Neural cell (in vitro differentiated cells): ENCODE data around the gene STARD7. TPM values are rescaled to one million over a fixed set of nuclear protein-coding genes. Genes with fewer than 3 reads are reported as not detected.

Experiments used
- H2AFZ ChIP-seq: fragments of 200-600, 300-800 bp; sonication (generic), shearing (Covaris generic); 2 replicates; pipeline ENCODE4 v1.6.0; 2014; ENCODE audit warnings: low read depth, mild to moderate bottlenecking, antibody characterized with exemption, low read length, moderate library complexity
- H3F3A ChIP-seq: fragments of 200-600 bp; shearing (Covaris generic); 2 replicates; pipeline ENCODE4 v1.6.1; 2016; ENCODE audit warnings: mild to moderate bottlenecking, moderate library complexity, mixed read lengths, antibody characterized with exemption, low read length; ENCODE audit not compliant: insufficient read depth, poor library complexity, severe bottlenecking
- H3K27ac ChIP-seq: fragments of 200-600, 300-800 bp; sonication (generic), shearing (Covaris generic); 2 replicates; pipeline ENCODE4 v1.5.1; 2014; ENCODE audit warnings: mild to moderate bottlenecking, low read length, moderate library complexity
- H3K27me3 ChIP-seq: fragments of 300-800, 200-600 bp; sonication (generic), shearing (Covaris generic); 2 replicates; pipeline ENCODE4 v1.6.0; 2014; ENCODE audit warnings: mild to moderate bottlenecking, low read depth, low read length, moderate library complexity; ENCODE audit not compliant: insufficient read depth
- H3K36me3 ChIP-seq: fragments of 300-800, 200-600 bp; sonication (generic), shearing (Covaris generic); 2 replicates; pipeline ENCODE4 v1.5.1; 2014; ENCODE audit warnings: mild to moderate bottlenecking, antibody characterized with exemption, low read length, moderate library complexity; ENCODE audit not compliant: insufficient read depth
- H3K4me2 ChIP-seq: fragments of 300-800, 200-600 bp; sonication (generic), shearing (Covaris generic); 2 replicates; pipeline ENCODE4 v1.6.0; 2014; ENCODE audit warnings: mild to moderate bottlenecking, low read length
- H3K4me3 ChIP-seq: fragments of 300-800, 200-600 bp; sonication (generic), shearing (Covaris generic); 2 replicates; pipeline ENCODE4 v1.5.1; 2014; ENCODE audit warnings: mild to moderate bottlenecking, low read length, moderate library complexity
- H3K79me2 ChIP-seq: fragments of 200-600 bp; shearing (Covaris generic); replicated peaks from 2 replicates; pipeline ENCODE4 v1.6.0; 2014; ENCODE audit warnings: mild to moderate bottlenecking, low read length, moderate library complexity; ENCODE audit not compliant: insufficient read depth
- H3K9ac ChIP-seq: fragments of 300-800, 200-600 bp; sonication (generic), shearing (Covaris generic); 2 replicates; pipeline ENCODE4 v1.6.1; 2016; ENCODE audit warnings: mild to moderate bottlenecking, low read length, mixed read lengths
- H3K9me2 ChIP-seq: fragments of 200-600 bp; shearing (Covaris generic); 2 replicates; pipeline ENCODE4 v1.6.1; 2016; ENCODE audit warnings: mild to moderate bottlenecking, low read length, mixed read lengths; ENCODE audit not compliant: insufficient read depth
- H3K9me3 ChIP-seq: fragments of 200-600, 300-800 bp; sonication (generic), shearing (Covaris generic); 2 replicates; pipeline ENCODE4 v1.6.1; 2016; ENCODE audit warnings: mild to moderate bottlenecking, mixed run types, low read length, moderate library complexity, mixed read lengths
- H4K20me1 ChIP-seq: fragments of 200-600 bp; shearing (Covaris generic); 2 replicates; pipeline ENCODE4 v1.6.1; 2016; ENCODE audit warnings: mild to moderate bottlenecking, mixed run types; ENCODE audit not compliant: insufficient read depth
- EP300 ChIP-seq: fragments of 450-650 bp; conservative IDR thresholded peaks from 2 replicates; pipeline ENCODE4 v1.6.1; 2014; ENCODE audit warnings: antibody characterized with exemption, mild to moderate bottlenecking, moderate library complexity; ENCODE audit not compliant: poor library complexity, severe bottlenecking
- EZH2 ChIP-seq: fragments of 200-600, 300-800 bp; shearing (Covaris generic), sonication (generic); IDR thresholded peaks from 2 replicates; pipeline ENCODE4 v1.6.1; 2014; ENCODE audit warnings: antibody characterized with exemption, low read length, borderline replicate concordance, mild to moderate bottlenecking; ENCODE audit not compliant: insufficient read depth, poor library complexity, severe bottlenecking
- MXI1 ChIP-seq: fragments of 450-650 bp; conservative IDR thresholded peaks from 2 replicates; pipeline ENCODE4 v1.6.1; 2014; ENCODE audit warnings: antibody characterized with exemption, mild to moderate bottlenecking; ENCODE audit not compliant: poor library complexity, severe bottlenecking
- POLR2AphosphoS5 ChIP-seq: IDR thresholded peaks from 2 replicates; pipeline ENCODE4 v1.6.1; 2012
- RAD21 ChIP-seq: fragments of 450-650 bp; conservative IDR thresholded peaks from 2 replicates; pipeline ENCODE4 v1.6.1; 2014; ENCODE audit warnings: antibody characterized with exemption, mild to moderate bottlenecking, moderate library complexity
- REST ChIP-seq: IDR thresholded peaks from 2 replicates; pipeline ENCODE4 v1.6.1; 2012; ENCODE audit warnings: borderline replicate concordance
- SMC3 ChIP-seq: fragments of 450-650 bp; conservative IDR thresholded peaks from 2 replicates; pipeline ENCODE4 v1.6.1; 2014; ENCODE audit warnings: antibody characterized with exemption, mild to moderate bottlenecking, moderate library complexity; ENCODE audit not compliant: poor library complexity
- TAF1 ChIP-seq: IDR thresholded peaks from 2 replicates; pipeline ENCODE4 v1.6.1; 2012; ENCODE audit warnings: low read depth
- polyA plus RNA-seq: library from polyadenylated mRNA; depleted of rRNA; stranded (reverse); fragments of >200 nt; gene quantifications from 2 replicates; pipeline ENCODE4 v1.2.3, GENCODE V29; 2014
- TF ChIP-seq, protein P1 (sequence below): fragments of 450-650 bp; IDR thresholded peaks from 2 replicates; pipeline ENCODE4 v1.5.1; 2014; ENCODE audit warnings: antibody characterized with exemption, mild to moderate bottlenecking, moderate library complexity; ENCODE audit not compliant: poor library complexity, severe bottlenecking

The STARD7 gene
- polyA plus RNA-seq, 1 donor from 2014 or later, result 155 TPM

DNA sequence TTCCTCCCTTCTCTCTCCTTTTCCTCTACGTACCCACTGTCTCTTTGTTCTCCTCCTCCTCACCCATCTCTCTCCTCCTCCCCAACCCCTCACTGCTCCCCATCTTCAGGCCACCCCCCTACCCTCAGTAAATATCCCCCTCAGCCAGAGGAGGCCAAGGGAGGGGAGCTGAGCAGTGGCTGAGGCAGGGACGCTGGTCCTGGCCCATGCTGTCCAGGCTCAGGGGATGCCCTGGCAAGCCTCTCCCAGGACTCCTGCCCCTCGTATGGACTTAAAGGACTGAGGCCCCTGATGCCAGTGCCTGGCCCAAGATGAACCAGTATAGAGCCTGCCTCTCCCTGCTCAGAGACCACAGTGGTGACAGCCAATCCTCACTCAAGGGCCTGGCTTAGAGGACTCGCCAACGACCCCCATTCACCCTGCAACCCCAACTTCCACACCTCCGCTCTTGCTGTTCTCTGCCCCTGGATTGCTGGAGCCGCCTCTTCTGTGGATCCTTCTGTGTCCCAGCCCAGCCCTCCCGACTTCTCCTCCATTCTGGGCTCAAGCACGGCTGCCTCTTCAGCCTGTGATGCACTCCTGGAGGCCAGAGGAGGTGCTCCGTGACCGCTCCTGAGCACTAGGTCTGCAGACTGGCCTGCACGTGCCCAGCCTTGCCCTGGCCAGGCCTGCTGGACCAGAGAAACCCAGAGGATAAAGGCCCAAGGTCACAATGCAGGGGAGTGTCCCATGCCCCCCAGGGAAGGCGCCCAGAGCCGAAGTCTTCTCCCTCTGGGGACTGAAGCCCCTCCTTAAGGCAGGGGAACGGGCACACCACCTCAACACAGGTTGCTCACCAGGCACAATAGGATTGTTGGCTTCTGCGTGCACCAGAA is 53.9 kb downstream of the STARD7 start:
- H3K79me2 ChIP-seq, result no peaks in the 10 kb centered on the region
- H3F3A ChIP-seq, result no peaks in the 10 kb centered on the region
- no peaks in the 10 kb centered on the region for H3K9me3 ChIP-seq
- H4K20me1 ChIP-seq, result no peaks in the 10 kb centered on the region
- TF ChIP-seq EZH2 (no peak), TAF1 (no peak), EP300 (no peak), POLR2AphosphoS5 (no peak), RAD21 (no peak), REST (no peak), SMC3 (no peak), MXI1 (no peak)
- TF ChIP-seq, protein P1, sequence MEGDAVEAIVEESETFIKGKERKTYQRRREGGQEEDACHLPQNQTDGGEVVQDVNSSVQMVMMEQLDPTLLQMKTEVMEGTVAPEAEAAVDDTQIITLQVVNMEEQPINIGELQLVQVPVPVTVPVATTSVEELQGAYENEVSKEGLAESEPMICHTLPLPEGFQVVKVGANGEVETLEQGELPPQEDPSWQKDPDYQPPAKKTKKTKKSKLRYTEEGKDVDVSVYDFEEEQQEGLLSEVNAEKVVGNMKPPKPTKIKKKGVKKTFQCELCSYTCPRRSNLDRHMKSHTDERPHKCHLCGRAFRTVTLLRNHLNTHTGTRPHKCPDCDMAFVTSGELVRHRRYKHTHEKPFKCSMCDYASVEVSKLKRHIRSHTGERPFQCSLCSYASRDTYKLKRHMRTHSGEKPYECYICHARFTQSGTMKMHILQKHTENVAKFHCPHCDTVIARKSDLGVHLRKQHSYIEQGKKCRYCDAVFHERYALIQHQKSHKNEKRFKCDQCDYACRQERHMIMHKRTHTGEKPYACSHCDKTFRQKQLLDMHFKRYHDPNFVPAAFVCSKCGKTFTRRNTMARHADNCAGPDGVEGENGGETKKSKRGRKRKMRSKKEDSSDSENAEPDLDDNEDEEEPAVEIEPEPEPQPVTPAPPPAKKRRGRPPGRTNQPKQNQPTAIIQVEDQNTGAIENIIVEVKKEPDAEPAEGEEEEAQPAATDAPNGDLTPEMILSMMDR, result no peak
- no peak overlapping the region for H3K4me3 ChIP-seq
- H3K9ac ChIP-seq, result no peak overlapping the region
- H3K4me2 ChIP-seq, result no peak overlapping the region
- no peak overlapping the region for H3K27ac ChIP-seq
- no peaks in the 10 kb centered on the region for H3K36me3 ChIP-seq
- no peak overlapping the region for H2AFZ ChIP-seq
- H3K9me2 ChIP-seq, result no peaks in the 10 kb centered on the region
- no peaks in the 10 kb centered on the region for H3K27me3 ChIP-seq

DNA sequence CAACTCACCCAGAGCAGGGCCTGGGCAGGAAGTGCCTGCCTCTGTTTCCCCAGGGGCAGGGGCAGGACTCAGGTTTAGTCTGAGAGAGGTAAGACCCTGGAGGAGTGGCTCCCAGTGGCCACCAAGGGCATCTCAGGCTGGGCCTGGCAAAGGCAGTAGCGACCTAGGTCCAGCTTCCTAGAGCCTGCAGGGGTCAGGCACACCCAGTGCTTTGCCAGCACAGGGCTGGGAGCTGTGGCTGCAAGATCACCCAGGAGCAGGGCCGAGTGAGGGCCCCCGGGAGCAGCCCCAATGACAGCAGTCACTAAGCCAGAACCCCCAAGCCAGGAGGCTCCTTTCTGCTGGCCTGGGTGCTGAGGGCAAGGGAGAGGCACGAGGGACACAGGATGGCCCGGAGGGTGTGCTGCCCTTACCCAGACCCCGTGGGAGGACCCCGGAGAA is 54.6 kb downstream of the STARD7 start:
- Histone ChIP-seq H3K9ac (no peak overlapping the region), H2AFZ (no peak overlapping the region), H4K20me1 (no peaks in the 10 kb centered on the region), H3K9me2 (no peaks in the 10 kb centered on the region), H3K79me2 (no peaks in the 10 kb centered on the region), H3K4me2 (no peak overlapping the region), H3K27me3 (no peaks in the 10 kb centered on the region), H3K4me3 (no peak overlapping the region), H3K36me3 (no peaks in the 10 kb centered on the region), H3K9me3 (no peaks in the 10 kb centered on the region), H3F3A (no peaks in the 10 kb centered on the region), H3K27ac (no peak overlapping the region)
- TF ChIP-seq, protein P1, result no peak
- TF ChIP-seq MXI1 (no peak), TAF1 (no peak), REST (no peak), EP300 (no peak), EZH2 (no peak), SMC3 (no peak), POLR2AphosphoS5 (no peak), RAD21 (no peak)
